Renal pelvis (tissue), 12 donors: ENCODE data around the gene PNRC2. TPM values are rescaled to one million over a fixed set of nuclear protein-coding genes. Genes with fewer than 3 reads are reported as not detected.

ENCODE experiments used
- DNase-seq: peaks from one replicate; pipeline ENCODE4 v3.0.0-alpha.2; 2013
- long read RNA-seq, 16 experiments: transcript quantifications; one replicate each; lab custom pipeline, GENCODE V29; 2026
- polyA plus RNA-seq, 3 donors: library from polyadenylated mRNA; unstranded; fragments of 120-200 nt; gene quantifications; one replicate each; pipeline ENCODE4 v1.2.1, GENCODE V29; 2013; ENCODE audit not compliant: insufficient read length in 3 of 3

PNRC2 gene
- polyA plus RNA-seq = 100 to 1,000 TPM; 213 to 233 (median 214) TPM
- long read RNA-seq, donor 1, transcript PNRC2-201 (3 exons, 2,416 nt) = major isoform, 126 of 143 reads
- long read RNA-seq, donor 1, transcript PNRC2-204 (2 exons, 171 nt) = minor isoform, 5 of 143 reads
- long read RNA-seq, donor 1, partial matches to known transcripts = 6 of 143 reads
- long read RNA-seq, donor 1, other reads (novel, unspliced or antisense) = 0 of 143 reads
- long read RNA-seq, donor 2, transcript PNRC2-201 (3 exons, 2,416 nt) = major isoform, 170 of 230 reads
- long read RNA-seq, donor 2, transcript PNRC2-204 (2 exons, 171 nt) = minor isoform, 10 of 230 reads
- long read RNA-seq, donor 2, transcript PNRC2-202 (3 exons, 814 nt) = minor isoform, 11 of 230 reads
- long read RNA-seq, donor 2, partial matches to known transcripts = 37 of 230 reads
- long read RNA-seq, donor 2, other reads (novel, unspliced or antisense) = 0 of 230 reads
- long read RNA-seq, donor 3, transcript PNRC2-201 (3 exons, 2,416 nt) = major isoform, 162 of 176 reads
- long read RNA-seq, donor 3, partial matches to known transcripts = 8 of 176 reads
- long read RNA-seq, donor 3, other reads (novel, unspliced or antisense) = 0 of 176 reads
- long read RNA-seq, donor 4, transcript PNRC2-204 (2 exons, 171 nt) = minor isoform, 6 of 205 reads
- long read RNA-seq, donor 4, transcript PNRC2-202 (3 exons, 814 nt) = minor isoform, 7 of 205 reads
- long read RNA-seq, donor 4, transcript PNRC2-201 (3 exons, 2,416 nt) = major isoform, 121 of 205 reads
- long read RNA-seq, donor 4, partial matches to known transcripts = 23 of 205 reads
- long read RNA-seq, donor 4, other reads (novel, unspliced or antisense) = 48 of 205 reads
- long read RNA-seq, donor 5, transcript PNRC2-201 (3 exons, 2,416 nt) = major isoform, 75 of 91 reads
- long read RNA-seq, donor 5, transcript PNRC2-202 (3 exons, 814 nt) = minor isoform, 7 of 91 reads
- long read RNA-seq, donor 5, partial matches to known transcripts = 8 of 91 reads
- long read RNA-seq, donor 5, other reads (novel, unspliced or antisense) = 0 of 91 reads
- long read RNA-seq, donor 6, transcript PNRC2-202 (3 exons, 814 nt) = minor isoform, 12 of 191 reads
- long read RNA-seq, donor 6, transcript PNRC2-201 (3 exons, 2,416 nt) = major isoform, 164 of 191 reads
- long read RNA-seq, donor 6, transcript PNRC2-204 (2 exons, 171 nt) = minor isoform, 5 of 191 reads
- long read RNA-seq, donor 6, partial matches to known transcripts = 9 of 191 reads
- long read RNA-seq, donor 6, other reads (novel, unspliced or antisense) = 0 of 191 reads
- long read RNA-seq, donor 7, transcript PNRC2-204 (2 exons, 171 nt) = minor isoform, 8 of 211 reads
- long read RNA-seq, donor 7, transcript PNRC2-201 (3 exons, 2,416 nt) = major isoform, 135 of 211 reads
- long read RNA-seq, donor 7, partial matches to known transcripts = 53 of 211 reads
- long read RNA-seq, donor 7, other reads (novel, unspliced or antisense) = 12 of 211 reads
- long read RNA-seq, donor 8, transcript PNRC2-201 (3 exons, 2,416 nt) = major isoform, 79 of 95 reads
- long read RNA-seq, donor 8, partial matches to known transcripts = 9 of 95 reads
- long read RNA-seq, donor 8, other reads (novel, unspliced or antisense) = 0 of 95 reads
- long read RNA-seq, donor 9, transcript PNRC2-201 (3 exons, 2,416 nt) = major isoform, 201 of 256 reads
- long read RNA-seq, donor 9, transcript PNRC2-202 (3 exons, 814 nt) = minor isoform, 10 of 256 reads
- long read RNA-seq, donor 9, transcript PNRC2-204 (2 exons, 171 nt) = minor isoform, 6 of 256 reads
- long read RNA-seq, donor 9, partial matches to known transcripts = 38 of 256 reads
- long read RNA-seq, donor 9, other reads (novel, unspliced or antisense) = 0 of 256 reads
- long read RNA-seq, donor 10, transcript PNRC2-201 (3 exons, 2,416 nt) = major isoform, 158 of 185 reads
- long read RNA-seq, donor 10, transcript PNRC2-204 (2 exons, 171 nt) = minor isoform, 7 of 185 reads
- long read RNA-seq, donor 10, transcript PNRC2-202 (3 exons, 814 nt) = minor isoform, 8 of 185 reads
- long read RNA-seq, donor 10, partial matches to known transcripts = 11 of 185 reads
- long read RNA-seq, donor 10, other reads (novel, unspliced or antisense) = 0 of 185 reads
- long read RNA-seq, donor 11, transcript PNRC2-201 (3 exons, 2,416 nt) = major isoform, 88 of 163 reads
- long read RNA-seq, donor 11, partial matches to known transcripts = 62 of 163 reads
- long read RNA-seq, donor 11, other reads (novel, unspliced or antisense) = 5 of 163 reads
- long read RNA-seq, donor 12, transcript PNRC2-201 (3 exons, 2,416 nt) = major isoform, 189 of 206 reads
- long read RNA-seq, donor 12, transcript PNRC2-204 (2 exons, 171 nt) = minor isoform, 5 of 206 reads
- long read RNA-seq, donor 12, transcript PNRC2-202 (3 exons, 814 nt) = minor isoform, 6 of 206 reads
- long read RNA-seq, donor 12, partial matches to known transcripts = 5 of 206 reads
- long read RNA-seq, donor 12, other reads (novel, unspliced or antisense) = 0 of 206 reads
- long read RNA-seq, donor 13, transcript PNRC2-201 (3 exons, 2,416 nt) = major isoform, 87 of 168 reads
- long read RNA-seq, donor 13, transcript PNRC2-204 (2 exons, 171 nt) = minor isoform, 6 of 168 reads
- long read RNA-seq, donor 13, partial matches to known transcripts = 43 of 168 reads
- long read RNA-seq, donor 13, other reads (novel, unspliced or antisense) = 29 of 168 reads
- long read RNA-seq, donor 14 = 0 reads
- long read RNA-seq, donor 15, transcript PNRC2-201 (3 exons, 2,416 nt) = major isoform, 164 of 174 reads
- long read RNA-seq, donor 15, transcript PNRC2-202 (3 exons, 814 nt) = minor isoform, 7 of 174 reads
- long read RNA-seq, donor 15, partial matches to known transcripts = 0 of 174 reads
- long read RNA-seq, donor 15, other reads (novel, unspliced or antisense) = 0 of 174 reads
- long read RNA-seq, donor 16, transcript PNRC2-201 (3 exons, 2,416 nt) = major isoform, 147 of 237 reads
- long read RNA-seq, donor 16, transcript PNRC2-202 (3 exons, 814 nt) = minor isoform, 10 of 237 reads
- long read RNA-seq, donor 16, transcript PNRC2-204 (2 exons, 171 nt) = minor isoform, 10 of 237 reads
- long read RNA-seq, donor 16, partial matches to known transcripts = 70 of 237 reads
- long read RNA-seq, donor 16, other reads (novel, unspliced or antisense) = 0 of 237 reads

DNA sequence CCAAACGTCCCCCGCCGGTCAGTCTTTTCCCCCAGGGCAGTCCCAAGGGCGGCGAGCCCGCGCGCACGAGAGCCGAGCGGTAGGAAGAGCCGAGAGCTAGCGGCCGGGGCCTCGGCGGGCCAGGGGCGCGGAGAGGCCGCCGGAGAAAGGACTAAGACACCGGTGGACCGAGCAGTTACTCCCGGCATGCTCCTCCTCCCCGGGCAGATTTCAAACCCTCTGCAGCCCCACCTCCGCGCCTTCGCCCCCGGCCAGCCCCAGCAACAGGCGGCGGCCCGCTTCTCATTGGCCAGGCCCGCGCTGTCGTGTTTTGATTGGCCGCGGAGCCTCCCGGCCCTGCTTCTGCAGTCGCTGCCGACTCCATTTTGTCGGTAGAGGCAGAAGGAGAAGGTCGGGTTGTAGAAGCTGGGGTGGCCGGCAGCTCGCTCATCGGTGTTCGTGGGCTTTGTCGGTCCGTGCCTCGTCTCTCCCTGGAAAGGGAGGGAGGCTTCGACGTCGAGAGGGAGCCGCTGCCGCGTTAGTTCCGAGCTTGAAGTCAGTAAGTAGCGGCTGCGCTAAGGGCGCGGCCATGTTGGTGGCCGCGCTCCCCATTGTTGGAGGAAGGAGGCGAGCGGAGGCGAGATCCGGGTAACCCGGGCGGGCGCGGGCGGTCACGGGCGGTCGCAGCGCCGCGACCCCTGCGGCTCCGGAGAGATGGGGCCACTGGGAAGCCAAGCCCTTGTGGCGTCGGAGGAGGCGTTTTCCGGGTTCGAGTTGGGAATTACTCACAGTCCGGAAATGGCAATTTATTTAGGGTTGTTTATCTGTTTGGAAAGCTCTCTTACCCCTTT, at the start of gene PNRC2:
TSS of gene PNRC2 (plus strand) at position 368 of the 830 bp plus-strand sequence. CDS start 1,630 bp downstream, outside the sequence.
- DNase-seq = peak; percentile 96

GRCh38 chr1:23910144-23910543, 49.5 kb upstream of the PNRC2 start:
- no peak for DNase-seq

- no peak for DNase-seq
These were observed 48.9 kb upstream of the PNRC2 start for GRCh38 chr1:23910553-23911246.

DNA sequence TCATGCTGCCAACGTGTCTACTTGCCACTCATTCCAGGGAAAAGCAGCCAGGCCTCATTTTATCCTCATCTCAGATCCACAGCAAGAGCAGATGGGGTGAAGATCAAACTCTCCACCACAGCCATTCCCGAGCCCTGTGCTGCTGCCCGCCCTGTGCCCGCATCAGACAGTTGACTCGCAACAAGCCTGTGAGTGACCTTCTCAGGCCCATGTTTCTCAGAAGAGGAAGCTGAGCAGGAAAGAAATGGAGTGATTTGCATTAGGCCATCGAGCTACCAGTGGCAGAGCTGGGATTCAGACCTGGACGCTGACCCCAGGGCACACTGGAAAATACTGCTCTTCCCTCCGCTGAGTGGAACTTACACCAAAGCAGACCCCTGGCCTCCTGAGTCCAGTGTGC, 47.7 kb upstream of the PNRC2 start:
- DNase-seq = no peak

DNA sequence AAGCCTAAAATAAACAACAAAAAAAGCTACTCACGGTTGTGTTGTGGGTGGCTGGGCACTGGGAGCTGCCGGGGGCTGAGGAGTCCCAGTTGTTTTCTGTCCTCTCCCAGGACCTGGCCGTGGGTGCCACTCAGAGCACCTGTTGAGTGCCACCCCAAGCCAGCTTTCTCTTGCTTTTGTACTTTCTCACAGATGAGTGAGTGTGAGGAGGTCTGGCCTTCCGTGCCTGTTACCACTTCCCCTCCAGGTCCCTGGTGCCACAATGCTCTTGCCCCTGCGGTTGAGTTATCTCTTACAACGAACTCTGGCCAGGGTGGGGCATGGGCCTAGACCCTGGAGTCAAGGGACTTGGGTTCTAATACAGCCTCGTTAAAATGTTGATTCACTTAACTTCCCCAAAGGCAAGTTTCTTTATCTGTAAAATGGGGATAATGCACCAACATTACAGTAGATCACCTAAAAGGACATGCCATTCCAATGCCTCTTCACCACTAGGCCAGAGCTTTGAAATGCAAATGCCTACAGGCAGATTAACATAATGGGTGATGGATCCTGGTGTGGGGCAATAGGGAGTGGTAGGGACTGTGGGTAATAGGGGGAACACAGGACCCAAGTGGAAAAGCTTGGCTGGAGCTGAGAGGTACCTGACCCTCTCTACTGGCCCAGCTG, 46.3 kb upstream of the PNRC2 start, which contains the start of gene CNR2:
TSS of gene CNR2 (minus strand) at position 151 of the 669 bp plus-strand sequence. CDS start 37,745 bp downstream, outside the sequence.
- no peak for DNase-seq

GRCh38 chr1:23914921-23915320, 44.7 kb upstream of the PNRC2 start:
- no peak for DNase-seq

GRCh38 chr1:23915466-23915865, 44.2 kb upstream of the PNRC2 start:
- DNase-seq = no peak

DNA sequence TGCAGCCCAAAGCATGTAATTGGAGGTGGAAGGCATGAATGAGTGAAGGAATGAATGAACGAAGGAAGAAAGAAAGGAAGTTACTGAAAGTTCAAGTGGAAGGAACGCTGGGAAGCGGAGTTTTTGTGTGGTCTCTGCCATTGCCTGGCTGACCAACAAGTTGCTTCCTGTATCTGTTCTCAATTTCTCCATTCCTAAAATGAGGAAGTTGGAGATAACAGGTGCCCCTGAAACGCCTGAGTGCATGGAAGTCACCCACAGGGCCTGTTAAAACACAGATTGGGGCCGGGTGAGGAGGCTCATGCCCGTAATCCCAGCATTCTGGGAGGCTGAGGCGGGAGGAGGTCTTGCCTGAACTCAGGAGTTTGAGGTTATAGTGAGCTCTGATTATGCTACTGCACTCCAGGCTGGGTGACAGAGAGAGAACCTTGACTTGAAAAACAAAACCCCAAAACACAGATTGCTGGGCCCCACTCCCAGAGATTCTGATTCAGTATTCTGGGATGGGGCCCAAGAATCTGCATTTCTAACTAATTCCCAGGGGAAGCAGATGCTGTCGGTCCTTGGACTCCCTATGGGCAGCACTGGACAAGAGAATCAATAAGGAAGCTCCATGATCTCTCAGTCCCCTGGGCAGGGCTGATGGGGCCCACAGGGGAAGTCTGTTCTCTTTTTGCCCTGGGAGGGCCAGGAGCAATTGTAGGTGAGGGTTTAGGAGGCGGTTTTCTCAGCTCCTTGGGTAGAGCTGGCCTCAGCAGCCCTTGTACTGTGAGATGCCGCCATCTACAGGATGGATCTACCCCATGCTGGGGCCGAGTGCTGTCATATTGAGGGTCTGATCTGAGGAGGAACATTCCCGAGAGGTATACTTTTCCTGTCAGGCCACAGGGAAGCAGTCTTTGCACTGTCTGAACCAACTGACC, 43.2 kb upstream of the PNRC2 start:
- peak; percentile 71 for DNase-seq

GRCh38 chr1:23922321-23922943, 37.2 kb upstream of the PNRC2 start:
- DNase-seq = no peak

DNA sequence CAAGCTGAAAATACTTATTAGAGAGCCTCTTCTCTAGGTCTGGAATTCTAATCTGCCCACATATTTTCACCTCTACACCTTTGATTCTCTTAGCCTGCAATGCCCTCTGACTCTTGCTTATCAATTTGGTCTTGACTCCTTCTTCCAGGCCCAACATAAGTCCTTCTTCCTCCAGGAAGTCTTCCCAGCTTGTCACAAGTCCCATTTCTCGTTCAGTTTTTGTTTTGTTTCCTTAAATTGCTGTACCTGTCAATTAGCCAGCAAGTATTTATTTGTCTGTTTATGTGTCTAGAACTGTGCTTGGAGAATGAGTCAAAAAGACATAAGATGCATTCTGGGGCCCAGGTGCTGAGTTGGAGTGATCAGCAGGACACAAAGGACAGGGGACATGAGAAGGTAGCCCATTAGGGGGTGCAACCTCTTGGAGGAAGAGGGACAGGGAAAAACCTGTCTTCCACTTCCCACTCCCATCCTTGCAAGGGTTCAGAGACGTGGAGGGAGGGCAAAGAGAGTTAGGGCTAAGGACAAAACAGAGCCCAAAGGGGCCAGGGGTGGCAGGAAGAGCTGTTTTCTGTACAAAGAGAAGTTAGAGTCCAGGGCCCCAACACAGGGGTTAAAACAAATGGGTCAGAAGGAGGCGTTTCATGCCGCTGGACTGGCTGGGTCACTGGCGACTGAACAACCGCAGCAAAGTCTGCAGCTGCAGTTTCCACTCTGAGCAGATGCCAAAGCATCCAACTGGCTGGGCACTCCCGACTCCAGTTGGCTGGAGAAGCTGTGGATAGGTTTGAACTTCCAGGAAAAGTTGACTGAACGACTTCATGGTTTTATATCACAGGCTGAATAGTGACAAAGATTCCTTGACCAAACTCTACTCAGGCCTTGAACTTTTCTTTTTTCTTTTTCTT, 35.8 kb upstream of the PNRC2 start:
- DNase-seq = no peak

DNA sequence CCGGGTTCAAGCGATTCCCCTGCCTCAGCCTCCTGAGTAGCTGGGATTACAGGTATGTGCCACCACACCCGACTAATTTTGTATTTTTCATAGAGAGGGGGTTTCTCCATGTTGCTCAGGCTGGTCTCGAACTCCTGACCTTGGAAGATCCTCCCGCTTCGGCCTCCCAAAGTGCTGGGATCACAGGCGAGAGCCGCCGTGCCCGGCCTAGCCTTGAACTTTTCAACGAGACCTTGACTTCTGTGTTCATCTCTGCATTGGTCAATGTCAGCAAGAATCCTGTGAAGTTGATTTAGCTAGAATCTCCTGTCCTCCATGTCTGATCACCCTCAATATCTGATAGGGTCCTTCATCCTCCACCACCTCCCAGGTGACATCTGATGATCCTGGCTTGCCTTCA, 35.0 kb upstream of the PNRC2 start:
- no peak for DNase-seq

- no peak for DNase-seq
These were observed 34.3 kb upstream of the PNRC2 start for GRCh38 chr1:23925279-23925678.

DNA sequence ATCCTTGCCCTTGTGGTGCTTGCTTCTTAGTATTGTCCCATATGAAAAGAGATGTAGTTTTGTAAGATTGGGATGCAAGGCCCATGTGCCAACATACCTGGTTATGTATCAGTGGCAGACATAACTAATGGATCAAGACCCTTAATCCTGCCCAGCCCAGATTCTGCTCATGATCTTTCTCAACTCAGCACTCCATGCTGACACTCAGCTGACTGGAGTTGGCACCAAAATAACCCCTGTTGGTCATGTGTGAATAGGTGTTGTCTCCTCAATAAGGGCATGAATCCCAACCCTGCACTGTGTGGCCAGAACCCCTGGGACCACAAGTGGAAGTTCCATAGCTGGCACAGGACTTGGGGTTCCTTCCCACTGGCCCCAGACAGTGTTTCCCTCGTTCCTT, 32.5 kb upstream of the PNRC2 start:
- DNase-seq = no peak
